HEK293 (cell line): ENCODE data around the gene ALG12.

Source experiments
- BCL11A ChIP-seq: fragments of 450-650 bp; formaldehyde crosslinking; IDR thresholded peaks from 2 replicates; pipeline ENCODE4 v1.5.1; 2016; ENCODE audit warnings: low read depth, missing biosample characterization, missing genetic modification characterization
- GLI4 ChIP-seq: fragments of 450-650 bp; formaldehyde crosslinking; IDR thresholded peaks from 2 replicates; pipeline ENCODE4 v1.5.1; 2016; ENCODE audit warnings: missing biosample characterization, missing genetic modification characterization
- GLIS1 ChIP-seq: fragments of 450-650 bp; formaldehyde crosslinking; IDR thresholded peaks from 2 replicates; pipeline ENCODE4 v1.5.1; 2016; ENCODE audit warnings: missing biosample characterization, missing genetic modification characterization
- KLF1 ChIP-seq: fragments of 450-650 bp; formaldehyde crosslinking; IDR thresholded peaks from 2 replicates; pipeline ENCODE4 v1.5.1; 2016; ENCODE audit warnings: missing biosample characterization, missing genetic modification characterization
- KLF10 ChIP-seq: fragments of 450-650 bp; IDR thresholded peaks from 2 replicates; pipeline ENCODE4 v1.5.1; 2018; ENCODE audit warnings: missing biosample characterization, mild to moderate bottlenecking, missing genetic modification characterization
- KLF16 ChIP-seq: fragments of 450-650 bp; formaldehyde crosslinking; IDR thresholded peaks from 2 replicates; pipeline ENCODE4 v1.5.1; 2017; ENCODE audit warnings: missing biosample characterization, missing genetic modification characterization
- KLF8 ChIP-seq: fragments of 450-650 bp; formaldehyde crosslinking; IDR thresholded peaks from 2 replicates; pipeline ENCODE4 v1.5.1; 2016; ENCODE audit warnings: missing biosample characterization, missing genetic modification characterization
- TCF7L2 ChIP-seq: IDR thresholded peaks from 2 replicates; pipeline ENCODE4 v1.6.1; 2011; ENCODE audit warnings: low read depth, mild to moderate bottlenecking, inconsistent platforms, low read length, moderate library complexity, borderline replicate concordance
- WT1 ChIP-seq: fragments of 450-650 bp; formaldehyde crosslinking; IDR thresholded peaks from 2 replicates; pipeline ENCODE4 v1.5.1; 2016; ENCODE audit warnings: missing biosample characterization, missing genetic modification characterization
- ZBTB17 ChIP-seq: fragments of 450-650 bp; formaldehyde crosslinking; IDR thresholded peaks from 2 replicates; pipeline ENCODE4 v1.5.1; 2016; ENCODE audit warnings: missing biosample characterization, missing genetic modification characterization
- ZBTB8A ChIP-seq: fragments of 450-650 bp; formaldehyde crosslinking; IDR thresholded peaks from 2 replicates; pipeline ENCODE4 v1.5.1; 2016; ENCODE audit warnings: missing biosample characterization, missing genetic modification characterization
- ZFP37 ChIP-seq: fragments of 450-650 bp; formaldehyde crosslinking; IDR thresholded peaks from 2 replicates; pipeline ENCODE4 v1.5.1; 2016; ENCODE audit warnings: missing biosample characterization, missing genetic modification characterization
- ZNF114 ChIP-seq: fragments of 450-650 bp; formaldehyde crosslinking; IDR thresholded peaks from 2 replicates; pipeline ENCODE4 v1.5.0; 2017; ENCODE audit warnings: missing biosample characterization, missing genetic modification characterization
- ZNF121 ChIP-seq: fragments of 450-650 bp; formaldehyde crosslinking; IDR thresholded peaks from 2 replicates; pipeline ENCODE4 v1.5.1; 2016; ENCODE audit warnings: missing biosample characterization, missing genetic modification characterization
- ZNF19 ChIP-seq: fragments of 450-650 bp; formaldehyde crosslinking; IDR thresholded peaks from 2 replicates; pipeline ENCODE4; 2016; ENCODE audit warnings: missing biosample characterization, missing genetic modification characterization, low read depth
- ZNF2 ChIP-seq: fragments of 450-650 bp; formaldehyde crosslinking; IDR thresholded peaks from 2 replicates; pipeline ENCODE4 v1.5.1; 2016; ENCODE audit warnings: missing biosample characterization, missing genetic modification characterization
- ZNF24 ChIP-seq: fragments of 450-650 bp; formaldehyde crosslinking; IDR thresholded peaks from 2 replicates; pipeline ENCODE4 v1.5.1; 2016; ENCODE audit warnings: missing biosample characterization, missing genetic modification characterization
- ZNF248 ChIP-seq: fragments of 450-650 bp; formaldehyde crosslinking; IDR thresholded peaks from 2 replicates; pipeline ENCODE4 v1.5.1; 2017; ENCODE audit warnings: missing biosample characterization, missing genetic modification characterization
- ZNF280C ChIP-seq: fragments of 450-650 bp; formaldehyde crosslinking; IDR thresholded peaks from 2 replicates; pipeline ENCODE4 v1.5.1; 2016; ENCODE audit warnings: missing biosample characterization, missing genetic modification characterization
- ZNF335 ChIP-seq: fragments of 450-650 bp; formaldehyde crosslinking; conservative IDR thresholded peaks from 2 replicates; pipeline ENCODE4 v1.5.1; 2016; ENCODE audit warnings: missing biosample characterization, missing genetic modification characterization
- ZNF433 ChIP-seq: fragments of 450-650 bp; formaldehyde crosslinking; IDR thresholded peaks from 2 replicates; pipeline ENCODE4 v1.5.1; 2016; ENCODE audit warnings: missing biosample characterization, missing genetic modification characterization, low read depth
- ZNF624 ChIP-seq: fragments of 450-650 bp; formaldehyde crosslinking; IDR thresholded peaks from 2 replicates; pipeline ENCODE4 v1.5.1; 2017; ENCODE audit warnings: missing biosample characterization, missing genetic modification characterization
- ZNF654 ChIP-seq: fragments of 450-650 bp; formaldehyde crosslinking; IDR thresholded peaks from 2 replicates; pipeline ENCODE4 v1.5.1; 2016; ENCODE audit warnings: low read depth, missing biosample characterization, missing genetic modification characterization
- ZNF658 ChIP-seq: fragments of 450-650 bp; formaldehyde crosslinking; IDR thresholded peaks from 2 replicates; pipeline ENCODE4; 2016; ENCODE audit warnings: missing biosample characterization, missing genetic modification characterization
- ZNF660 ChIP-seq: fragments of 450-650 bp; IDR thresholded peaks from 2 replicates; pipeline ENCODE4 v1.5.1; 2018; ENCODE audit warnings: missing biosample characterization, mild to moderate bottlenecking, missing genetic modification characterization
- ZNF704 ChIP-seq: fragments of 450-650 bp; formaldehyde crosslinking; IDR thresholded peaks from 2 replicates; pipeline ENCODE4 v1.5.1; 2016; ENCODE audit warnings: missing biosample characterization, missing genetic modification characterization
- ZSCAN5A ChIP-seq: fragments of 450-650 bp; formaldehyde crosslinking; IDR thresholded peaks from 2 replicates; pipeline ENCODE4 v1.5.1; 2016; ENCODE audit warnings: missing biosample characterization, missing genetic modification characterization
- TF ChIP-seq, protein P1 (sequence below): fragments of 450-650 bp; formaldehyde crosslinking; IDR thresholded peaks from 2 replicates; pipeline ENCODE4 v1.5.1; 2017; ENCODE audit warnings: missing biosample characterization, missing genetic modification characterization
- TF ChIP-seq, protein P2 (sequence below): fragments of 450-650 bp; formaldehyde crosslinking; IDR thresholded peaks from 2 replicates; pipeline ENCODE4 v1.5.1; 2016; ENCODE audit warnings: missing biosample characterization, missing genetic modification characterization
- TF ChIP-seq, protein P3 (sequence below): fragments of 450-650 bp; formaldehyde crosslinking; IDR thresholded peaks from 2 replicates; pipeline ENCODE4 v1.5.1; 2016; ENCODE audit warnings: missing biosample characterization, missing genetic modification characterization
- TF ChIP-seq, protein P4 (sequence below): fragments of 450-650 bp; formaldehyde crosslinking; IDR thresholded peaks from 2 replicates; pipeline ENCODE4 v1.5.1; 2017; ENCODE audit warnings: missing biosample characterization, missing genetic modification characterization

Gene ALG12

GRCh38 chr22:49961601-49962011 lies 43.4 kb upstream of the ALG12 start (continued):
- 0 out of 2 replicates have a peak, but pooled peaks have one; percentile 25 for TF ChIP-seq ZNF24 (tag by site-specific recombination)
- TF ChIP-seq ZNF19 (tag by site-specific recombination), result no peak
- no peak for TF ChIP-seq ZNF114 (tag by site-specific recombination)
- TF ChIP-seq ZNF624 (tag by site-specific recombination), result no peak
- TF ChIP-seq ZNF121, result 0 out of 2 replicates have a peak, but pooled peaks have one; percentile 22
- TF ChIP-seq ZNF335, result peak; percentile 27; the same call in 1 of the 2 replicates
- TF ChIP-seq, protein P1, sequence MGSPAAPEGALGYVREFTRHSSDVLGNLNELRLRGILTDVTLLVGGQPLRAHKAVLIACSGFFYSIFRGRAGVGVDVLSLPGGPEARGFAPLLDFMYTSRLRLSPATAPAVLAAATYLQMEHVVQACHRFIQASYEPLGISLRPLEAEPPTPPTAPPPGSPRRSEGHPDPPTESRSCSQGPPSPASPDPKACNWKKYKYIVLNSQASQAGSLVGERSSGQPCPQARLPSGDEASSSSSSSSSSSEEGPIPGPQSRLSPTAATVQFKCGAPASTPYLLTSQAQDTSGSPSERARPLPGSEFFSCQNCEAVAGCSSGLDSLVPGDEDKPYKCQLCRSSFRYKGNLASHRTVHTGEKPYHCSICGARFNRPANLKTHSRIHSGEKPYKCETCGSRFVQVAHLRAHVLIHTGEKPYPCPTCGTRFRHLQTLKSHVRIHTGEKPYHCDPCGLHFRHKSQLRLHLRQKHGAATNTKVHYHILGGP, result no peak
- TF ChIP-seq ZNF280C, result no peak
- TF ChIP-seq GLIS1 (tag by site-specific recombination), result no peak
- TF ChIP-seq, protein P2, sequence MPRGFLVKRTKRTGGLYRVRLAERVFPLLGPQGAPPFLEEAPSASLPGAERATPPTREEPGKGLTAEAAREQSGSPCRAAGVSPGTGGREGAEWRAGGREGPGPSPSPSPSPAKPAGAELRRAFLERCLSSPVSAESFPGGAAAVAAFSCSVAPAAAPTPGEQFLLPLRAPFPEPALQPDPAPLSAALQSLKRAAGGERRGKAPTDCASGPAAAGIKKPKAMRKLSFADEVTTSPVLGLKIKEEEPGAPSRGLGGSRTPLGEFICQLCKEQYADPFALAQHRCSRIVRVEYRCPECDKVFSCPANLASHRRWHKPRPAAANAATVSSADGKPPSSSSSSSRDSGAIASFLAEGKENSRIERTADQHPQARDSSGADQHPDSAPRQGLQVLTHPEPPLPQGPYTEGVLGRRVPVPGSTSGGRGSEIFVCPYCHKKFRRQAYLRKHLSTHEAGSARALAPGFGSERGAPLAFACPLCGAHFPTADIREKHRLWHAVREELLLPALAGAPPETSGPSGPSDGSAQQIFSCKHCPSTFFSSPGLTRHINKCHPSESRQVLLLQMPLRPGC (tag by site-specific recombination), result peak; percentile 46; the same call in 1 of the 2 replicates
- no peak for TF ChIP-seq ZNF658
- no peak for TF ChIP-seq ZNF433 (tag by site-specific recombination)
- 0 out of 2 replicates have a peak, but pooled peaks have one; percentile 21 for TF ChIP-seq ZSCAN5A (tag by site-specific recombination)
- TF ChIP-seq KLF8 (tag by site-specific recombination), result peak; percentile 75; the same call in 1 of the 2 replicates
- 0 out of 2 replicates have a peak, but pooled peaks have one; percentile 13 for TF ChIP-seq ZBTB17 (tag by site-specific recombination)
- TF ChIP-seq ZNF248 (tag by site-specific recombination), result no peak
- TF ChIP-seq ZFP37 (tag by site-specific recombination), result 0 out of 2 replicates have a peak, but pooled peaks have one; percentile 39
- TF ChIP-seq WT1, result peak; percentile 49
- TF ChIP-seq, protein P3, sequence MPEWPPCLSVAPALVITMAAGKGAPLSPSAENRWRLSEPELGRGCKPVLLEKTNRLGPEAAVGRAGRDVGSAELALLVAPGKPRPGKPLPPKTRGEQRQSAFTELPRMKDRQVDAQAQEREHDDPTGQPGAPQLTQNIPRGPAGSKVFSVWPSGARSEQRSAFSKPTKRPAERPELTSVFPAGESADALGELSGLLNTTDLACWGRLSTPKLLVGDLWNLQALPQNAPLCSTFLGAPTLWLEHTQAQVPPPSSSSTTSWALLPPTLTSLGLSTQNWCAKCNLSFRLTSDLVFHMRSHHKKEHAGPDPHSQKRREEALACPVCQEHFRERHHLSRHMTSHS, result no peak
- TF ChIP-seq TCF7L2, result no peak
- peak; percentile 48; the same call in 1 of the 2 replicates for TF ChIP-seq ZNF2 (tag by site-specific recombination)
- TF ChIP-seq KLF16 (tag by site-specific recombination), result 0 out of 2 replicates have a peak, but pooled peaks have one; percentile 37
- no peak for TF ChIP-seq KLF10 (tag by site-specific recombination)
- TF ChIP-seq ZNF704 (tag by site-specific recombination), result no peak
- peak; percentile 81 for TF ChIP-seq BCL11A (tag by site-specific recombination)
- TF ChIP-seq KLF1 (tag by site-specific recombination), result peak; percentile 56; the same call in 1 of the 2 replicates
- TF ChIP-seq ZNF654 (tag by site-specific recombination), result no peak
- TF ChIP-seq, protein P4, sequence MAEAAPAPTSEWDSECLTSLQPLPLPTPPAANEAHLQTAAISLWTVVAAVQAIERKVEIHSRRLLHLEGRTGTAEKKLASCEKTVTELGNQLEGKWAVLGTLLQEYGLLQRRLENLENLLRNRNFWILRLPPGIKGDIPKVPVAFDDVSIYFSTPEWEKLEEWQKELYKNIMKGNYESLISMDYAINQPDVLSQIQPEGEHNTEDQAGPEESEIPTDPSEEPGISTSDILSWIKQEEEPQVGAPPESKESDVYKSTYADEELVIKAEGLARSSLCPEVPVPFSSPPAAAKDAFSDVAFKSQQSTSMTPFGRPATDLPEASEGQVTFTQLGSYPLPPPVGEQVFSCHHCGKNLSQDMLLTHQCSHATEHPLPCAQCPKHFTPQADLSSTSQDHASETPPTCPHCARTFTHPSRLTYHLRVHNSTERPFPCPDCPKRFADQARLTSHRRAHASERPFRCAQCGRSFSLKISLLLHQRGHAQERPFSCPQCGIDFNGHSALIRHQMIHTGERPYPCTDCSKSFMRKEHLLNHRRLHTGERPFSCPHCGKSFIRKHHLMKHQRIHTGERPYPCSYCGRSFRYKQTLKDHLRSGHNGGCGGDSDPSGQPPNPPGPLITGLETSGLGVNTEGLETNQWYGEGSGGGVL (tag by site-specific recombination), result peak; percentile 39
- TF ChIP-seq ZNF660 (tag by site-specific recombination), result no peak
- 0 out of 2 replicates have a peak, but pooled peaks have one; percentile 13 for TF ChIP-seq GLI4
- peak; percentile 94 for TF ChIP-seq ZBTB8A (tag by site-specific recombination)
